AG04449 (cell line): ENCODE results near the gene MYO1B.

Source experiments
- CTCF ChIA-PET: fragments of 350-600 bp; formaldehyde crosslinking; extraction: SDS; loops from one replicate; lab custom pipeline; 2021; ENCODE audit warnings: antibody characterized with exemption; lab: Yijun Ruan, JAX
- POLR2A ChIA-PET: fragments of 400-600, 350-600 bp; formaldehyde crosslinking; extraction: SDS; loops from one replicate; lab custom pipeline; 2020; ENCODE audit warnings: antibody characterized with exemption, inconsistent platforms; lab: Yijun Ruan, JAX
- DNase-seq: peaks from one replicate; pipeline ENCODE4 v3.0.0-alpha.2; 2010; ENCODE audit warnings: low read depth, low spot score
- H3K4me3 ChIP-seq: 2 replicates; pipeline ENCODE4 v1.5.1; 2011; ENCODE audit warnings: low read depth, mild to moderate bottlenecking, control low read depth, low read length
- CTCF ChIP-seq: IDR thresholded peaks from one replicate; pipeline ENCODE4 v1.5.1; 2011; ENCODE audit warnings: mild to moderate bottlenecking, moderate library complexity, low read length, control low read depth, inconsistent platforms; ENCODE audit not compliant: insufficient read depth; ENCODE audit errors: missing control alignments

The MYO1B gene

GRCh38 chr2:191411472-191411871 is 166.3 kb downstream of the MYO1B start:
- no peak overlapping the region for H3K4me3 ChIP-seq
- TF ChIP-seq CTCF = no peak
- POLR2A ChIA-PET = no interaction called here
- CTCF ChIA-PET = interaction anchor here (0.9 to 1.8 kb wide), 3 partner anchors 91 to 247 kb away, joined by 3 to 5 read pairs (median 5); no protein-coding TSS in a partner anchor
- no peak for DNase-seq

DNA sequence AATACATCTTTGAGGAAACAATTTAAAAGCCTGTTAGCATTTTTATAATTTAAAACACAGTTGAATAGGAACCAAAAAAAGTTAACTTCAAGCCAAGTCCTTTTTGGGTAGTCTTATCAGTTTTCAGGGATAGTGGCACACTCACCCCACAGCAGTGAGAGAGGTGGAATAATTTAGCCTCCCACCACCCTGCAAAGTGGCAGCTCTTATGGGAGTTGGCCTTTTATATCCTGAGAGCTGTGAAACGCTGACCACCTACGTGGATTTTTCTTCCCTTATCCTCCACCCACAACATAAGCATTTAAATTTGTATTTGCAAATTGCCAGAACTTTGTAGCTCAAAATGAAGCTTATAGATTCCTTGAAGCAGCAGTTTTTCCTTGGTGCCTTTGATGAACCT is 167.1 kb downstream of the MYO1B start:
- no peak overlapping the region for H3K4me3 ChIP-seq
- TF ChIP-seq CTCF = no peak
- ChIA-PET CTCF (interaction anchor here (0.9 to 1.8 kb wide), 3 partner anchors 90 to 248 kb away, joined by 3 to 5 read pairs (median 5); no protein-coding TSS in a partner anchor), POLR2A (no interaction called here)
- DNase-seq = no peak

GRCh38 chr2:191415101-191415500 is 169.9 kb downstream of the MYO1B start:
- no peak for TF ChIP-seq CTCF
- no peak for DNase-seq
- ChIA-PET POLR2A (interaction anchor here (0.9 kb wide), 1 partner anchor 86 kb away, joined by 5 read pairs; no protein-coding TSS in a partner anchor), CTCF (interaction anchor here (1.2 kb wide), 1 partner anchor 12 kb away, joined by 5 read pairs; no protein-coding TSS in a partner anchor)
- no peak overlapping the region for H3K4me3 ChIP-seq

- POLR2A ChIA-PET = no interaction called here
- TF ChIP-seq CTCF = no peak
- CTCF ChIA-PET = interaction anchor here (1.2 kb wide), 1 partner anchor 13 kb away, joined by 5 read pairs; no protein-coding TSS in a partner anchor
- no peak overlapping the region for H3K4me3 ChIP-seq
- DNase-seq = no peak
These were observed 170.7 kb downstream of the MYO1B start for GRCh38 chr2:191415858-191416257.

GRCh38 chr2:191417746-191418145 is 172.5 kb downstream of the MYO1B start:
- POLR2A ChIA-PET = no interaction called here
- no peak for TF ChIP-seq CTCF
- no peak for DNase-seq
- no peak overlapping the region for H3K4me3 ChIP-seq
- CTCF ChIA-PET = interaction anchor here (1.1 kb wide), 1 partner anchor 9 kb away, joined by 3 read pairs; no protein-coding TSS in a partner anchor

DNA sequence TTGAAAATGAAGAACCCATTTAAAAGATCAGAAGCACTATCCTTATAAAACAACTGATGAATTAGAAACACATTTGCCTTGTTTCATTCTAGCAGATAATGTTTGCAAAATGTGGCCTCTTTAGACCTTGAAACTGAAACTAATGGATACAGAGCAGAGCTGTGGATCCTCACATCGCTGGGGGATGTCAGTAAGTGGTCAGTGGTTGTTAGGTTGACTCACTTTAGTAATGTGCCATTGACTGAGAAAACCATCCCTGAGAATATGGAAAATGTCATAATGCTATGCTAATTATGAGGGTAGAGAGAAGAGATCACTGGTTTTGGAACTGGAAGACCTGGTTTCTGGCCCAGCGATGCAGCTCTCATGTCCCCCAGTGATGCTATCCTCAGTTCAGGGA is 176.7 kb downstream of the MYO1B start:
- no peak overlapping the region for H3K4me3 ChIP-seq
- no peak for TF ChIP-seq CTCF
- no peak for DNase-seq
- ChIA-PET POLR2A (no interaction called here), CTCF (interaction anchor here (1.3 kb wide), 1 partner anchor 80 kb away, joined by 3 read pairs; no protein-coding TSS in a partner anchor)
